CD4-positive, alpha-beta T cell treated with Interleukin-12 subunit alpha and Interleukin-12 subunit beta, for 1 hour (primary cell): ENCODE results near the gene TRAIP.
A peak's percentile ranks its signal among the peaks of the same experiment; 100 is the strongest.

Experiments
- DNase-seq: peaks from one replicate; pipeline ENCODE4 v3.0.0-alpha.2; 2020

The TRAIP gene

DNA sequence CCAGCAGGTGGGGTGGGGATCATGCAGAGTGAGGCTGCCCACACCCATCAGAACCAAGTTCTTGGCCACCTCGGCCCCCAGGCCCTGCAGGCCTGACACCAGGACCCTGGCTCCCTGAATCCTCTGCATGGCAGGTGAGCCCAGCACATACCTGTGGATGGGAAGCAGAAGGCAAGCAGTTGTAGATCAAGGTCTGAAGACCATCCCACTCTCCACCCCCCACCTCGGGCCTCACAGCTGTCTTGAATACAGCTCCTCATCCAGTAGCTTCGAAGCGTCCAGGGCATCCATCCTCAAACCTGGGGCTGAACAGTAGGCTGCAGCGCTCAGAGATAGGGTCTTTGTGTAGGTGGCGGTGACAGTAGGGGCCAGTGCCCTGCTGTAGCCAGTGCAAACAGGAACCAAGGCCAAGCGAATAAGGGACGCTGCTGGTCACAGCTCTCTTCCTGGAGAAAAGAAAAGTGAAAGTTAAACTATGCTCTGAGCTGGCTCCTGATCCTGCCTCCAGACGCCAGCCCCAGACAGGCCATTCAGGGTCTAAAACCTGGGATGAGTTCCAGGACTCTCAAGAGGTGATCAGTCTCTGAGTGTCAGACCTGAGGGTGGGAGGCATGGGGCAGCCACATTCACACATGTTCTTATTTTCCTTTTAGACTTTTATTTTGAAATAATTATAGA, 42.7 kb downstream of the TRAIP start, which contains the start of gene UBA7:
Gene UBA7 (minus strand): TSS at position 457 of the 678 bp plus-strand sequence. CDS start 166 bp downstream, at position 291.
- DNase-seq, result peak; percentile 55

DNA sequence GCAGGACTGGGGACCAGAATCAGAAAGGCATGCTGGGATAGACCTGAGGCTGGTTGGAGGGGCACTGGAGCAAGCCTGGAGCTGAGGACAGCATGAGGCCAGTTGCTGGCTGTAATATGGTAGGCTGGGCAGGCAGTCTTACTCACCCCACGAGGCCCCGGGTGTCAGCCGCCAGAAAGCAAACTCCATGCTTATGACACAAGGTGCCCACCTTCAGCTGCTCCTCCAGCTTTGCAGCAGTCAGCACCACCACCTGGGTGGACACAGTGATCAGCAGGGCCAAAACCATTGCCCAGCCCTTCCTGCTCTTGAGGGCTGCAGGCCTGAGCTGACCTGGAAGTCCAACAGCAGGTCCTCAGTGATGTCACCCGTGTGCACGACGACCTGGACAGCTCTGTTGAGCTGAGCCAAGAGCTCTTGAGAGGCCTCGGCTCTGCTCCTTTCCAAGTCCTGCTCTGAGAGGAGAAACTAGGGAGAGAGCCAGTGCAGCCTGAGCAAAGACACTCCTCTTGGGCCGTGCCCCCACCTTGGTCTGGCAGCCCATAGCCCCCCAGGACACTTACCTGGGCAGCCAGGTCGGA, 43.4 kb downstream of the TRAIP start:
- no peak for DNase-seq

DNA sequence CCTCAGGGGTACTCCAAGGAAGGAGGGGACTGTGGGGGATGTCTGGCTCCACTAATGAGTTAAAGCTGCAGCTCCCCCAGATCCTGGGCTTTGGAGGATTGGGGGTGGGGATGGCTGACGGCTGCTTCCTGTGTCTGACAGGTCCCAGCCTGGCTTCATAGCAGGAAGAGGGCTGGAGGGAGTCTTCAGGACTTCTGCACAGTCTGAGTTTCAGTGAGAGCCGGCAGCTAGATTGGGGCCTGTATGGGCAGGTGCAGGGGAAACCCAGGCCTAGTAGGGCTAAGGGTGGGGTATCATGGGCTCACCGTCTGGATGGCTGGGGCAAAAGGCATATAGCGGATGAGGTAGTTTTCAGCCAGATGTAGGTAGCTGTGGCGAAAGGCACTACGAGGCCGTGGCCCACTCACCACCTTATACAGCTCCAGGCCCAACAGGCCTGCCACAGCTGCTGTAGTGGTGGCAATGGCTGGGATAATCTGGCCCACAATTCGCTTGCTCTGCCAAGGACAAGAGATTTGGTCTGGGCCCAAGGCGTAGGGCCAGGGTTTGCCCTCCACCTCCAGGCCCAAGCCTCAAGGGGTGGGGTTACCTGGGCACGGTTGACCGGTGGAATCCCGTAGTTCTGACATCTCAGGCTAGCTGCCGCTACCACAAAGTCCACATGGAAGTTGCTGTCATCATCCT, 48.8 kb downstream of the TRAIP start:
- DNase-seq, result no peak

DNA sequence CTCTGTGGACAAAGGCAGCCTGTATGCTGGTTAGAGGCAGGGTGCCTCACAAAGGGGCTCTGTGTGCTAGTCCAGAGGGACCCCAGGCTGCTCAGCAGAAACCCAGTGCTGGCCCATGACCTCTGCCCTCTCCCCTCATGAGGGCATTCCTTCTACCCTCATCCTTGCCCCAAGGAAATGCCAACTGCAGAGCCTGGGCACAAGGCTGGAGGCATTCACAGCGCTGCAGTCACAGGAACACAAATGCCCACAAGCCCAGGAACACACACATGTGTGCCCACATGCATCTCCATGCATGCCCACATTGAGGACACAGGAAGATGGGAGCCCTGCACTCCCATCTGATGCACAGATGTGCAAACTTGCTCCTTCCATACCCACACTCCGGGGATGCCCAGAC, 49.5 kb downstream of the TRAIP start:
- DNase-seq, result no peak

DNA sequence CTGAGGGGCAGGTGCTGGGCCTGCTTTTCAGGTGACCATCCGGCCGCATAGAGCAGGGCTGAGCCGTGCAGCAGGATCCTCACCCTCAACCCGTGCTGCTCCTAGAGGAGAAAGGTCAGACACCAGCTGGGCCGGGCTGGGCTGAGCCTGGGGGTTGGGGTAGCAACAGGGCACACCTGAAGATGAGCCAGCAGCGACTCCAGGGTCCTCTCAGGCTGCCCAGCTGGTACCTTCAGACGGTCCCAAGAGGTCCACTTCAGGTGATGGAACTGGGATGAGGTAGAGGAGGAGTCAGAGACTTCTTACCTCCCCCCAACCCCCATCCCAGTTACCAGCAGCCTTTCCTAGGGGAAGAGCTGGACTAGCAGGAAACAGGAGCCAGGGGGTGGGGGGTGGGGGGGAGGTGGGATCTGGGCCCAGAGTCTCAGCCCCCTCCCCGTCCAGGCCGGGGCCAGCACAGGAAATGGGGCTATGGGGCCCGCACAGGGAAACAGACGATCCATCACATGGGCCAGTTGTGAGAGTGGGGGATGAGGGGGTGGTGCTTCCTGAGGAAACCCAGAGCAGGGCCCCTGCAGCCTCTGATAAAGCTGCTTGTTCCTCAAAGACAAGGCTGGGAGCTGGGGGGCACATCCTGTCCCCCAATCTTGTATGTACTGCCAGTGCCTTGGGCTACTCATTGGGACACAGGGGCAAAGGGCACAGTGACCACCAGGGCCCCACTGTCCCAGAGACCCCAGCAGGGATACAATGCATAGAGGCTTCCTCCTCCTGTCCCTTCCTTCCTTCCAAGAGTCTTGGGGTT, 50.3 kb downstream of the TRAIP start:
- no peak for DNase-seq

DNA sequence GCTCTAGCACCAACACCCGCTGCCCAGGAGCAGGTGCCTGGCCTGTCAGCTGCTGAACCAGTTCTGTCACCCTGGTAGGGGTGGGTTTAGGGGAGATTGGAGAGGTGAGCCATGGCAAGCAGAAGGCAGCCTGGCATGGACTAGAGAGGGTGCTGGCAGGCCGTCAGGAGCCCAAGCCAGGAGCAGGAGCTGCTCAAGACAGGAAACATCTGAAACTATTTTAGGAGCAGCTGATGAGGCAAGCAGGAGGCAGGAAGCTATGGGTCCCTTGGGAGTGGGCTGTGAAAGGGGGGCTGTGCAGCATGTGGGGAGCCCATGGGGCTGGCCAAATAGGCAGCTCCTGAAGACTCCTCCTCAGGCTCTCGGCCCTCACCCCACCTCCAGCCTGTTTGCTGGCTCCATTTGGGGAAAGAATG, 51.0 kb downstream of the TRAIP start:
- DNase-seq, result no peak

DNA sequence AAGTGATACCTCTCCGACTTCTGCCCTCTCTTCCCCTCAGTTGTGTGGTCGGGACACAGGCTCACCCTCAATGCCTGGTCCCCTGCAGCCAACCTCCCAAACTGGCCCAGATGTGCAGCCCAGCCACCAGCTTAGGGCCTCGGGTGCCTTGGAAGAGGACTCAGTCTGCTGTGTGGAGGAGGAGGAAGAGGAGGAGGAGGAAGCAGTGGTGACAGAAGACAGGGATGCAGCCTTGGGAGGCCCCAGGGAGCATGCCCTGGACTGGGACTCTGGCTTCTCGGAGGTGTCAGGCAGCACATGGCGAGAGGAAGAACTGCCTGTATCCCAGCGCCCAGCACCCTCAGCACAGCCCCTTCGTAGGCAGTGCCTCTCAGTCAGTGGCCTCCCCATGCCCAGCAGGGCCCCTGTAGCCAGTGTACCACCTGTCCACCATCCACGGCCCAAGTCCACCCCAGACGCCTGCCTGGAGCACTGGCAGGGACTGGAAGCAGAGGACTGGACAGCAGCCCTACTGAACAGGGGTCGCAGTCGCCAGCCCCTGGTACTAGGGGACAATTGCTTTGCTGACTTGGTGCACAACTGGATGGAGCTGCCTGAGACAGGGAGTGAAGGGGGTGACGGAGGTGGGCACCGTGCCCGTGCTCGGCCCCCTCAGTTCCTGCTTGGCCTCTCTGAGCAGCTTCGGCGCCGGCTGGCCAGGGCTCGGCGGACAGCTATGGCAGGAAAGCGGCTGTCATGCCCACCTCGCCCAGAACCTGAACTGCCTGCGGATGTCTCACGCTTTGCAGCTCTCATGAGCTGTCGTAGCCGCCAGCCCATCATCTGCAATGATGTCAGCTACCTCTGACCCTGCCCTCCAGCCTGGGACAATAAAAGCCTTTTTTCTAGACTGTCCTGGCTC, 52.0 kb downstream of the TRAIP start:
- DNase-seq, result no peak

DNA sequence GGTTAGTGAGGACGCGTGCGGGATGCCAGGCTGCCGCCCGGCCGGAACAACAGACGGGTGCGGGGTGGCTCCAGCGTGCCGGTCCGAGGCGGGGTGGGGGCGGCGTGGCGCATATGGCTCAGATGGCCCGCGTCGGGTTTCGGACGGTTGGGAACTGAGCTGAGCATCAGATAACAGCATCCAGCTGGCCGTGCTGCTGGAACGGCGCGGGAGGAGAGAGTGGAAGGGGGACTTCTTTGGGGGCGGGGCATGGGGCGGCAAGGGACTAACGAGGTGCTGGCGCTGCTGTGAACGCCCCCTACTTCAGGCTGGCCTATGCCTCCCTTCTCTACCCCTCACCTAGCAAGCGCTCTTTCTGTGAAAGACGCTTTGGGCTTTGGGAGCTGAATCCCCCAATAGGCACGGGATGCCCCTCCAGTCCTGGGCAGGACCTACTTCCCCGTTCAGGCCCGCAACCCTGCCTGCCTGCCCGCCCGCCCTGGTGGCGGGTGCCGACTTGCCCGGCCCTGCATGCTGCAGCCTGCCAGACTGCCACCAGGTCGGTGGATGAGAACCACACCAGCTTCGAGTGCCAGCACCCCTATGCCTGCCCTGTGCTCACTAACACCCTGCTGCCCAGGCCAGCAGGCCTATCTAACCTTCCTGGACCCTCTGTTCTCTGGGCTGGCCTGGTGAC, 52.8 kb downstream of the TRAIP start:
- DNase-seq, result peak; percentile 41

DNA sequence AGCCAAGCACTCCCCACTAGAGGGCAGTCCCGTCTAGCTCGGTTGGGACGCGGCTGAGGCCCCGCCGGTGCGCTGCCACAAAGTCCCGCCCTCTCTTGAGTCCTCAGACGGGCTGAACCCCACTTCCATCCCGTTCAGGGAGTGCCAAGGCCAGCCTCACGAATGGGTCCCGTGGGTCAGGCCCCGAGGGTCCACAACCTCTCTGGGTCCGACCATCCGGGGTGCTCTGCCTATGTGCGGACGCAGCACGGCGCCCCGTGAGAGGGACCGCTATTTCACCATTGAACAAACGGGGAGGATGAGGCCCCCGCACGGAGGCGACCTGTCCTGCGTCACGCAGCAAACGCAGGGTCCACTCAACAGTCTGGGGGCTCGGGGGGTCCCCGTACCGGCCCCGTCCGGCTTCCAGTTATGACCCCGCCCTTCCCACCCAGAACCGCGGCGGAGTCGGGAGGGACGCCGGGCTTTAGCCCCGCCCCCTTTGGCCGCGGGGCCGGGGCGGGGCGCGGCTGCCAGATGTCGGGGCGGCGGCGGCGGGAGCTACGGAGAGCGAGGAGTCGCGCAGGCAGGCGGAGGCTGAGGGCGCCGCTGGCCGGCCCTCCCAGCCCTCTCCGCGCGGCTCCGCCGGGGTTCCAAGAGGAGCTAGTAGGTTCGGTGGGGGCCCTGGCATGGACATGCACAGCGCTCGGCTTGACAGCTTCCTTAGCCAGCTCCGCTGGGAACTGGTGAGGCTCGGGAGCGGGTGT, 53.5 kb downstream of the TRAIP start, which contains the start of gene INKA1:
Gene INKA1 (plus strand): TSS at position 543 of the 746 bp plus-strand sequence. CDS start 132 bp downstream, at position 675.
- DNase-seq, result peak; percentile 90

DNA sequence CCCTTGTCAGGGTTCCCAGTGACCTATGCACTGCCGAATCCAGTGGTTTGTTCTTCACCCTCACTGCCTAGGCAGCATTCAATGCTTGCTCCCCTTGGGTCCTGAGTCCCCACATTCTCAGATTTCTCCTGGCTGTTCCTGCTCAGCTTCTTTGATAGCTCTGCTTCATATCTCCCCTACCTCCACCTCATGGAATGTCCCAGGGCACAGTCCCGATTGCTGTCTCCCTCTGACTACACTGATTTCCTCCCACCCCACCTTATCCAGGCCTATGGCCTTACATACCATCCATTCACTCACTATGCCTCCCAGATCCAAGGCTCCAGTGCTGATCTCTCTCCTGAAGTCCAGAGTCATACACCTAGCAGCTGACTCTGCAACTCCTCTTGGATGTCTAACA, 55.2 kb downstream of the TRAIP start:
- no peak for DNase-seq

DNA sequence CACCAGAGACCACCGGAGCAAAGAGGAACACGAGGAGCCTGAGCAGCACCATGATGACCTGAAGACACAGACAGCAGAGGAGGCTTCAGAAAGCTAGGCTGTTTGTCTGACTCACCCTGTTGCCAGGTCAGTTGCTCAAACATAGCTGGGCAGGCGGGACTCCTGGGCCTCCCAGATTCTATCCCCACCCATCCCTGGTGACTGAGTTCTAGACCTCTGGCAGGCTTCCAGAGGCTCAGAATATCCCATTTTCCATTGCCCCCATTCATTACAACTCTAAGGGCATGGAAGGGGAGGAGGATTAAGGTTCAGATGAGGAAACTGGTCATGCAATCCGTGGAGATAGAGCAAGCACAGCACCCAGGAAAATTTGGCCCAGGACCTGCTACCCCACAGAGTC, 56.6 kb downstream of the TRAIP start, which contains the start of gene CDHR4:
Gene CDHR4 (minus strand): TSS at position 113 of the 400 bp plus-strand sequence. CDS start 61 bp downstream, at position 52.
- DNase-seq, result no peak

DNA sequence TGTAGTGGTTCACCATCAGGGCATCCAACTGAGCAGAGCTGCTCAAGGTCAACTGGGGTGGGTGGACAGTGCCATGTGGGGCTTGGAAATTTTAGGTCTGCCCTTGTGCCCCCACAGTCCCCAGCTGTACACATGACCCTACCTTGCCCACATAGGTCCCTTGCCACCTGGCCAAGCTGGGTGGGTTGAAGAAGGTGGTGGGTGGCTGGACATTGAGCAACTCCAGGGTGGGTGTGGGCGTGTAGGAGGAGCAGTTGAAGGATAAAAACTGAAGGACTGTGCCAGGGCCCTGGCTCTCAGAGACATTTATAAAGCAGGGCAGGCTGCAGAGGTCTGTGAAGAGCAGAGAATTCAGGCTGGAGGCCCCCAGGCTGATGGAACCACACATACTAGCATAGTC, 57.3 kb downstream of the TRAIP start:
- DNase-seq, result no peak

DNA sequence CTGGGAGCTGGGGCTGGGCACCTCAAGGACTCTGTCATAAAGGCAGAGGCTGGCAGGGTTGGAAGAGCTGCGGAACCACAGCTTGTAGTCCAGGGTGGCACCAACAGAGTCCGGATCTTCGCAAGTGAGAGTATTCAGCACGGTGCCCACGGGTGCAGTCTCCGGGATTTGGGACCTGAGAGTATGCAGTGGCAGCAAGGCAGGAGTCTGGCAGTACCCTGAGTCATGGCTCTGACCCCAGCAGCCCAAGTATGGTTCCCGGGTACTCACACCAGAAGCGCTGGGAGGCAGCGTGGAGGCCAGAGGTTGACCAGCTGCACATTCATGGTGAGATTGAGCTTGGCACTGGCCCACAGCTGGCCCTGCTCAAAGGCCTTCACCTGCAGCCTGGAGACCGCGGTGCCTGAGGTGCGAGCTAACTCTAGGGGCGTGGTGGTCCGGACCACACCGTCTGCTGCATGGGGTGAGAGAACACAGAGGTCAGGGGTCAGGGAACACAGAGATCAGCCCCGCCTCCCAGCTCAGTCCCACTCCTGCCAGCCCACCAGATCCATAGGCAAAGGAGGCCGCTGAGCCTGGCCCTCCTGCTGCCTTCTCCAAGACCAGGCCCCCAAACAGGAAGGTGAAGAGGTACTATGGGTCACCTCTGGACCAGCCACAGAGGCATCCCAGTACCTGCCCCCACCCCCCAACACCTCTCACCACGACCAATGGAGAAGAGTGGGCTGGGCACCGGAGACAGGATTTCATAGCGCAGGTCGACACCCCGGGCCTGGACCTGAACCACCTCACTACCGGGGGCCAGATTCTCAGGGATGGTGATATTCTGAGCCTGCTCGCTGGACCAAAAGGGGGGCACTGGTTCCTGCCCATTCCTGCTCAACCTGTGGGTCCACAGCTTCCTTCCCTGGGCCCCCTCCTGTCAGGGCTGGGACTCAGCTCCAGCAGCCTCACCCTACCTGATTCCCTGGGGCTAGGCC, 61.1 kb downstream of the TRAIP start:
- DNase-seq, result no peak

DNA sequence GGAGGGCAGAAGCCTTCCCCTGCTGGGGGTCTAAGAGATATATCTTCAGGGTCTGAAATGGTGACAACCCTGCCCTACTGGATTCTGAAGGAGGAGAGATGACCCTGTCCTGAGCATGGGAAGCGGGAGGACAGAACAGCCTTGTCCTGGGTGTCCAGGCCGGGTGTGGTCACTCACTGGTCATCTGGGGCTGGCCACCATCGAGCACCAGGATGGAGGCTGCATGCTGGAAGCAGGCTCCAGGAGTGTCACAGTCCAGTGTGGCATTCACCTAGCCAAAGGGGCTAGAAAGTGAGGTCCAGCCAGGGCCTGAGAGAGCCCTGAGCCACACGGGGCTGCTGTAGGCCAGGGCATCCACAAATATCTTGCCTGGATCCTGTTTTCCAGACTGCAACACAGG, 61.9 kb downstream of the TRAIP start:
- DNase-seq, result no peak

DNA sequence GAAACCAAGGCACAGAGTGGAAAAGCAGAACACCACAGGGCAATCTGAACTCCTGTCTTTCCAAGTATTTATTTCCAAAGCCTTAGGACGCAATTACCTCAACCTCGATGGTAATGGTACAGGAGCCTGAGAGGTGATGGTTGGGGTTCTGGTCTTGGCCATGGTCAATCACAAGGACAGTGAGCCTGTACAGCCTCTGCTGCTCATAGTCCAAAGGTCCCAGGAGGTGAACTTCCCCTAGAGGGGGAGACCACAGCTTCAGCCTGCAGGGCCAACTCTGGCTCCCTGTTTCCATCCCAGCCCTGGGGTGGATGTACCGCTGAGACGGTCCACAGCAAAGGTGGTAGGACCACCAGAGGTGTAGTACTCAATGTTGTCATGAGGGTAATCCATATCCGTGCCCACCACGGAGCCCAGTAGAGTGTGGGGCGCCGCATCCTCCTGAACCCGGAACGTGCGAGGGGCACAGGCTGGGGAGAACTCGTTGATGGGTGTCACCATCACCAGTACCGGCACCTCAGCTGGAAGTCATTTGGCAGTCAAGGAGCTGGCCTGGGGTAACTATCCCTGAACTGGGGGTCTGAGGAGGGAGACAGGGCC, 62.8 kb downstream of the TRAIP start:
- DNase-seq, result no peak

DNA sequence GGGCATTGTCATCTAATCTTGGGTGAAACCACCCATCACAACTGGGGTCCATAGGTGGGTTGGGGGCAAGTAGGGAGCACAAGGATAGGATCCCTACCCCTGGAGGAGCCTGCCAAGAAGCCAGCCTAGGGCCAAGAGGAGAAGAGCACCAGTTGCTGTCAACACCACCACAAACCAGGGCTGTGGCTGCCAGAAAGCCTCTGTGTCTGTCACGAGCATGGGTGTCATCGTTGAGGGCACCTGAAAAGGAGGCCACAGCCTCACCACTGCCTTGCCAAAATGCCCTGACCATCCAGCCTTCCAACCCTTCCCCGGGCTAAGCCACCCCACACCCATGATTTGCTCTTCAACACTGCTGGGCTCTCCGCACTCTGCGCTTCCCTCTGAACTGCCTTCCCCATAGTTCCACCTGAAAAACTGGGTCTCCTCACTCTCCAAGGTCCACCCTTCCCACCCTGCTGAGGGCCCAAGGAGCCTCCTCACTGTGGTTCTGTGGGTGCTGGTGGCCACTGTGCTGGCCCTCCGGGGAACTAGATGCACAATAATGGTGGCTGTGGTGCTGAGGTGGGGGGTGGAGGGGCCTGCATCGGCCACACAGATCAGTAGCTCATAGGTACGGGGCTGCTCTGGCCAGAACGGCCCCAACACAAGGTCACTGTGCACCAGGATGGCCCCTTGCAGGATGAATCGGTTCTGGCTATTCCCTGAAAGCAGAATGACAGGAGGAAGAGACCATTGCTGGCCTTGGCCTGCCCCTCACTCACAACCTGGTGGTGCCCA, 63.8 kb downstream of the TRAIP start:
- DNase-seq, result no peak

DNA sequence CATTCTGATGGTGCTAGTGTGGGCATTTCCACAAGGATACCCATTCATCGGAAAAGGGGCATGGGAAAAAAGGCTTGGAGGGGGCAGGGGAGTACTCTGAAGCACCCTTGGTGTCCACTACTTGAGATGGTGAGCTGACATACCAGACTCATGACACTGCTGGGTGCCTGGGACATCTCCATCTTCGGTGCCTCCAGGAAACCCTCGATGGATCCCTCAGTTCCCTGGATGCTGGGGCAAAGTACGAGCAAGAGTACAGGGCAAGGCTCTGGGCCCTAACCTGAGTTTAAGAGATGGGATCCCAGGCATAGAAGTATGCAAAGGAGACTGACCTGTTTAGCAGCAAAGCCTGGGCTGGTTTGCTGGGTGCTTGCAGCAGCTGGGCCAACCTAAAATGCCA, 64.8 kb downstream of the TRAIP start:
- DNase-seq, result no peak
